Measurements from ENCODE around the gene ENTPD5.

GRCh38 chr14:74042296-74042695 lies 23.2 kb upstream of the ENTPD5 start:
- no peak for TF ChIP-seq CTCF (IDR thresholded peaks at IDR 0.05)
- TF ChIP-seq POLR2A (IDR thresholded peaks at IDR 0.05), result no peak

Measured in heart left ventricle (tissue), 13 donors.